ENCODE data around the gene COX4I2. TPM values are rescaled to one million over a fixed set of nuclear protein-coding genes. Genes with fewer than 3 reads are reported as not detected.

COX4I2 gene
- total RNA-seq, 4 donors from 2014 or later = not detected

DNA sequence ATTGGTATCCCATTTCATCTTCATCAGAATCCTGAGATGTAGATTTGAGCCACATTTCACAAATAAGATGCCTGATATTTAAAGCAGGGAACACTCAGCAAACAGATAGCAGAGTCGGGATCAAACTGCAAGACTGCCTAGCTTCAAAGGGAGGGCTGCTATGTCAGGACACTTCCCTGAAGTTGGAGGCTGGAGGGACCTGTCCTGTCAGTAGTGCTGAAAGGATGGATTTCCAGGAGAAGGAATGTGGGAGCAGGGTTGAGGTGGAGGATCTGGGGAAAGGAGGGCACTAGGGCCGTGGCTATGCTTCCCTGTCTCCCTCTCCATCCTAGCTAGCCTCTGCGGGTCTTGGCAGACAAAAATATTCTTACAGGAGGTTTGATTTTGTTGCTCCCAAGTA, 32.2 kb downstream of the COX4I2 start:
- H3K4me1 ChIP-seq = peaks cover 46 to 91% (median 51%) of the 10 kb centered on the region in 4 donors
- WGBS, 2 donors (ENCODE audit: low coverage in 1 of 2) = 49 to 58% methylated on average over 3 of the region's 3 CpGs
- TF ChIP-seq POLR2AphosphoS5 (IDR thresholded peaks at IDR 0.05) (no peak), EP300 (IDR thresholded peaks at IDR 0.05; ENCODE audit: low read depth) (no peak)
- TF ChIP-seq, protein P1, sequence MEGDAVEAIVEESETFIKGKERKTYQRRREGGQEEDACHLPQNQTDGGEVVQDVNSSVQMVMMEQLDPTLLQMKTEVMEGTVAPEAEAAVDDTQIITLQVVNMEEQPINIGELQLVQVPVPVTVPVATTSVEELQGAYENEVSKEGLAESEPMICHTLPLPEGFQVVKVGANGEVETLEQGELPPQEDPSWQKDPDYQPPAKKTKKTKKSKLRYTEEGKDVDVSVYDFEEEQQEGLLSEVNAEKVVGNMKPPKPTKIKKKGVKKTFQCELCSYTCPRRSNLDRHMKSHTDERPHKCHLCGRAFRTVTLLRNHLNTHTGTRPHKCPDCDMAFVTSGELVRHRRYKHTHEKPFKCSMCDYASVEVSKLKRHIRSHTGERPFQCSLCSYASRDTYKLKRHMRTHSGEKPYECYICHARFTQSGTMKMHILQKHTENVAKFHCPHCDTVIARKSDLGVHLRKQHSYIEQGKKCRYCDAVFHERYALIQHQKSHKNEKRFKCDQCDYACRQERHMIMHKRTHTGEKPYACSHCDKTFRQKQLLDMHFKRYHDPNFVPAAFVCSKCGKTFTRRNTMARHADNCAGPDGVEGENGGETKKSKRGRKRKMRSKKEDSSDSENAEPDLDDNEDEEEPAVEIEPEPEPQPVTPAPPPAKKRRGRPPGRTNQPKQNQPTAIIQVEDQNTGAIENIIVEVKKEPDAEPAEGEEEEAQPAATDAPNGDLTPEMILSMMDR (IDR thresholded peaks at IDR 0.05) = no peak

DNA sequence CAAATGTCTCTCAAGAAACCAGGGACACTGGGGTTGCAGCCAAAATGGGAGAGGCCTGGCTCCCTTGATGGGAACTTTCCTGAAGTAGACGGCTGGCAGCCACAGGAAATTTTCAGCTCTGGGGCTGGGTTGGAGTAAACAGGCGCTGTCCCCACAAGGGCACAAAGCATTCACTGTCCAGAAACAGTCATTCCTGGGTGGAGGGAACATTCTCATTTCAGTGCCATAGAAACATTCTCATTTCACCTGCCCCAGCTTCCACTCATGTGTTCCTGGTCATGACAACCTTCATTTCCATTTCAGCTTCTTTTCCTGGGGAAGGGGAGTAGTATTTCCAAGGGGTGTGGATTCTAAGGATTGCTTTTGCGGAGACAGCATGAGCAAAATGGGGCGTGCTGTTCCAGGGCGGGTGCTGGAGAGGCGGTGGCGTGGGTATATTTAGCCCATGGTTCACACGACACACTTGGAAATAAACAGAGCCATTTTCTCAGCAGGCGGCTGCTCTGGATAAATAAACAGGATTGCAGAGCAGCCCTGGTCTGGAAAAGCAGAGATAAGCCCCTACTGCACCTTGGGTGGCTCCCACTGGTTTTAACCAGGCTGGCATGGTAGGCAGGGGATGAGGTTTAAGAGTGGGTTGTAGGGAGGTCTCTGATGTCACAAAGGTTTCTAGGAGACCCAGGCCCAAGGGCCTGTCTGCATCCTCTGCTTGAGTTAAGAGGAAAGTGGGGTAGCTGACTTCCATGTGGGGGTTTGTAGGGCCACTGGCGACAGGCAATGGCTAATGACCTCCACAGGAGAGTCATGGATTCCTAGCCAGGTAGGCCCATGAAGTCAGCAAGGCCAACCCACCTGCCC, 32.9 kb downstream of the COX4I2 start:
- H3K4me3 ChIP-seq = no peak overlapping the region
- WGBS, 2 donors (ENCODE audit: low coverage in 1 of 2) = 18 to 36% methylated on average over 5 to 10 of the region's 10 CpGs
- TF ChIP-seq, protein P1 (IDR thresholded peaks at IDR 0.05) = no peak
- TF ChIP-seq POLR2AphosphoS5 (IDR thresholded peaks at IDR 0.05) = peak in 2 of 3 donors; percentile 22 to 38
- TF ChIP-seq EP300 (IDR thresholded peaks at IDR 0.05; ENCODE audit: low read depth) = no peak
- peak; percentile 25 for TF ChIP-seq POLR2A (IDR thresholded peaks at IDR 0.05)
- no peaks in the 10 kb centered on the region for H3K27me3 ChIP-seq
- H3K9me3 ChIP-seq = no peaks in the 10 kb centered on the region
- intact Hi-C loops (cut with DNase I; ENCODE audit: low total_unique reads) = no loop called here
- H3K27ac ChIP-seq = peak overlapping the region; percentile 84 to 87 (median 86)
- peaks cover 44 to 91% (median 49%) of the 10 kb centered on the region in 4 donors for H3K4me1 ChIP-seq
- peaks cover 0 to 2% (median 0%) of the 10 kb centered on the region in 4 donors for H3K36me3 ChIP-seq
- in situ Hi-C loops (cut with MboI; ENCODE audit: low pct_ligation_motif_present in 1 of 4, low pct_unique_long_range_greater_than_20kb in 1 of 4, low sequenced_read_pairs in 3 of 4) = no loop called here
- DNase-seq = peak; percentile 69

More for the DNA sequence above, 32.2 kb downstream of the COX4I2 start:
- no peaks in the 10 kb centered on the region for H3K27me3 ChIP-seq
- no peak for DNase-seq
- peak overlapping the region; percentile 84 to 87 (median 86) for H3K27ac ChIP-seq
- intact Hi-C loops (cut with DNase I; ENCODE audit: low total_unique reads) = no loop called here
- peaks cover 0 to 7% (median 0%) of the 10 kb centered on the region in 4 donors for H3K36me3 ChIP-seq
- no peak overlapping the region for H3K4me3 ChIP-seq
- in situ Hi-C loops (cut with MboI; ENCODE audit: low pct_ligation_motif_present in 1 of 4, low pct_unique_long_range_greater_than_20kb in 1 of 4, low sequenced_read_pairs in 3 of 4) = no loop called here
- no peaks in the 10 kb centered on the region for H3K9me3 ChIP-seq

DNA sequence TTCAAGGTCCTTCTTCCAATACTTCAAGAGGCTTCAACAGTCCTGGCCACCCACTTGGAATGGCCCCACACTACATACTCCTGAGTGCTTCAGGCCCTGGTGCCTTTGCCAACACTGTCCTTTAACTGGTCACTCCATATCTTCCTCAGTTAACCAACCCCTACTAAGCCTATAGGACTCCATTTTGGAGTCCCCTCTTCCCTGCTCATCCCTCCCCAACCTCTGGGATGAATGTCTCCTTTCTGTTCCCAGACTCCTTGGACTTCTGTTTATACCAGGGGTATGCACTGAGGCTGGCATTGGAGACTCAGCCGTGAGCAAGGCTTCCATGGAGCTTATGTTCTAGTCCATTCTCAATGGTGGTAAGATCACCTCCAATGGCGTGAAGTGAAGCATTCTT, 33.6 kb downstream of the COX4I2 start:
- 100% methylated on average over 2 of the region's 2 CpGs; no CpG with 5 or more reads in 1 of the 2 donors for WGBS, 2 donors (ENCODE audit: low coverage in 1 of 2)

DNA sequence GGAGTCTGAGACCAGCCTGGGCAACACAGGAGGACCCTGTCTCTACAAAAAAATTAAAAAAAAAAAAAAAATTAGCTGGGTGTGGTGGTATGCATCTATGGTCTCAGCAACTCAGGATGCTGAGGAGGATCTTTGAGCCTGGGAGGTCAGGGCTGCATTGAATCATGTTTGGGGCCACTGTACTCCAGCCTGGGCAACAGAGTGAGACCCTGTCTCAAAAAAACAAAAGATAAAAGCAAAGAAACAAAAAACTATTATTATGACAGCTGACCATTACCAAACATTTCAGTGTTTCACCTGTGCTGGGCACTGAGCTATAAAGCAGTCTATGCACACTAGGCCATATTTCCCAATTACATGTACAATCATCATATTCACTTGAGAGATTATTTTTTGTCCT, 35.7 kb downstream of the COX4I2 start:
- no peaks in the 10 kb centered on the region for H3K9me3 ChIP-seq
- in situ Hi-C loops (cut with MboI; ENCODE audit: low pct_ligation_motif_present in 1 of 4, low pct_unique_long_range_greater_than_20kb in 1 of 4, low sequenced_read_pairs in 3 of 4) = no loop called here
- H3K27ac ChIP-seq = peak overlapping the region in 3 of 4 donors; percentile 57 to 81 (median 70)
- DNase-seq = no peak
- no peaks in the 10 kb centered on the region for H3K27me3 ChIP-seq
- no peak overlapping the region for H3K4me3 ChIP-seq
- H3K4me1 ChIP-seq = peaks cover 25 to 84% (median 38%) of the 10 kb centered on the region in 4 donors
- H3K36me3 ChIP-seq = no peaks in the 10 kb centered on the region
- intact Hi-C loops (cut with DNase I; ENCODE audit: low total_unique reads) = no loop called here
- no peak for TF ChIP-seq POLR2AphosphoS5 (IDR thresholded peaks at IDR 0.05)
- no peak for TF ChIP-seq POLR2A (IDR thresholded peaks at IDR 0.05)
- TF ChIP-seq, protein P1 (IDR thresholded peaks at IDR 0.05) = no peak
- TF ChIP-seq EP300 (IDR thresholded peaks at IDR 0.05; ENCODE audit: low read depth) = no peak

More for the DNA sequence above, 33.6 kb downstream of the COX4I2 start:
- intact Hi-C loops (cut with DNase I; ENCODE audit: low total_unique reads) = no loop called here
- Histone ChIP-seq H3K27ac (peak overlapping the region; percentile 84 to 87 (median 86)), H3K9me3 (no peaks in the 10 kb centered on the region), H3K4me3 (no peak overlapping the region), H3K36me3 (no peaks in the 10 kb centered on the region), H3K4me1 (peaks cover 41 to 91% (median 50%) of the 10 kb centered on the region in 4 donors), H3K27me3 (no peaks in the 10 kb centered on the region)
- in situ Hi-C loops (cut with MboI; ENCODE audit: low pct_ligation_motif_present in 1 of 4, low pct_unique_long_range_greater_than_20kb in 1 of 4, low sequenced_read_pairs in 3 of 4) = no loop called here
- TF ChIP-seq POLR2A (IDR thresholded peaks at IDR 0.05) (no peak), POLR2AphosphoS5 (IDR thresholded peaks at IDR 0.05) (no peak), EP300 (IDR thresholded peaks at IDR 0.05; ENCODE audit: low read depth) (no peak)
- TF ChIP-seq, protein P1 (IDR thresholded peaks at IDR 0.05) = no peak
- DNase-seq = no peak

Measured in transverse colon (tissue), 4 donors.